DMS53 treated with DMSO at 0.1 percent for 48 hours (cell line): ENCODE data around the gene ALG8.
A peak's percentile ranks its signal among the peaks of the same experiment; 100 is the strongest.
"Not testable (repeated sequence)": the region's sequence is repeated elsewhere in the genome, so short reads cannot be mapped to it uniquely, and the experiment has no call there.

Experiments
- DNase-seq: peaks from one replicate; lab custom pipeline; 2025; ENCODE audit not compliant: unreplicated experiment; lab: John Stamatoyannopoulos, UW

The ALG8 gene

GRCh38 chr11:78072455-78072854, 67.0 kb downstream of the ALG8 start:
- no peak for DNase-seq

DNA sequence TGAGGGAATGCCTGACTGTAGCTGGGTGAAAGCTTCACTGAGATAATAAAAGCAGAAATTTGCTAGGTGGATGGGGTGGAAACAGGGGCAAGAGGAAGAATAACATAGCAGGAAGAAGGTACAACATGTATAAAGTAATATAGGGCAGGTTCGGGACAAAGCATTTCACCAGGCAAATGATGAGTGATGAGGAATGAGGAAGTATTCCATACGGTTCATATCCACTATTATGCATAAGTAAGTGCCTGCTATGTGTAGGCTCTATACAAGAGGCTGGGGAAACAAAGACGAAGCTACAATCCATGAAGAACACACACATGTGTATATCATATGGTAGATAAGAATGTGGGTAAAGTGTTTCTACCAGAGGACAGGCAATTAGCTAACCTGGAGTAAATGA, 67.7 kb downstream of the ALG8 start:
- DNase-seq: no peak

DNA sequence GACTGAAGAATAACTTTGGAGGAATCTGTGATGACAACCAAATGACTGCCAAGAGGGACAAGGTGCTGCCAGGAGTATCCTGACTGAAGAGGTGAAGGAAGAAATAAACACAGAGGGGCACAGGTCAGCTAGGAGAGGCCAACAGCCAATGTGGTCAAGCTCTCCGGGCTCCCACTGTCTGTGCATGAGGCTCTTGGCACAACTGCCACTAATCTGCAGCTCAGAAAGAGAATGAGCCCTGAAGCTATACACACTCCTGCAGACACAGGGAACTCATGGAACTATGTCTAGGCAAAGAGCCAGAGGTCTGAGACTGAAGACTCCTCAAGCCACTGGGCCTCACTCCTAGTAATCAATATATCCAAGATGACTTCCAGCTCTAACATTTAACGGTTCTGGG, 68.8 kb downstream of the ALG8 start:
- no peak for DNase-seq

- DNase-seq: no peak
Measured at GRCh38 chr11:78069465-78069864, 70.0 kb downstream of the ALG8 start.

GRCh38 chr11:78067704-78068103, 71.7 kb downstream of the ALG8 start:
- DNase-seq: no peak

GRCh38 chr11:78066471-78066870, 73.0 kb downstream of the ALG8 start:
- DNase-seq: no peak

DNA sequence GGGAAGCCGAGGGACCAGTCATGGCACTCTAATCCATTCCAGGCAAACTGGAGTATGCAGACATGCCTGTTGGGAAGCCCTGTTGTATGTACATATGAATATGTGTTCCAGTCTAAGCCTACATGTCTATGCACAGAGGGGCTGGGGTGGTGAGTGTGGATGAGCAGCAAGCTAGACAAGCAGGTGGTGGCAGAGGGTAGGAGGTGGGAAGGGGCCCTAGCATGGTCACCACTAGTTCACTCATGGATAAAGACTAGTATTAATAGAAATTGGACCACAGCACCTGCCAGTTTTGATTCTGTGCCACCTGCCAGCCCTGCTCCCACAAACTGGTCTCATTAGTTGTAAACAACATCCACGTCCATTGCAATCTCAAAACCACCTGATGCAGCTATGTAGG, 74.2 kb downstream of the ALG8 start:
- no peak for DNase-seq

- no peak for DNase-seq
Measured at GRCh38 chr11:78063440-78064181, 75.8 kb downstream of the ALG8 start, which contains the start of gene THRSP. Gene THRSP (plus strand): TSS chr11:78063861. CDS start chr11:78063882, 21 bp downstream.

DNA sequence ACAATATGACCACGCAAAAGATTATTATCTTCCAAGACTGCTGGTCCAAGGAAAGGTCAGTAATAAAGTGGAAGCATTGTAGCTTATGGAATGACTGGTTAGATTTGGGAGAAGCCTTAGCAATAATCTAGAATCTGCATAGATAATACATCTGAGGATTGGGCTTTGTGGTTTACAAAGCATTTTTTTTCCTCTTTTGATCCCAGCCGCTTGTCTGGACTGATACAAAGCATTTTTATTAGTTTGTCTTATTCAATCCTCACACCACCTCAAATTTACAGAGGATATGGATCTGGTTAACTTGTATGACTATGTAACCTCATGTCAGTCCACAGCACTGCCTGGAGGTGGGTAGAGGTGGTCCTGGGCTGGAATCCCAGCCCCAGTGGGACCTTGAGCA, 76.8 kb downstream of the ALG8 start:
- no peak for DNase-seq

GRCh38 chr11:78061921-78062311, 77.5 kb downstream of the ALG8 start:
- no peak for DNase-seq

DNA sequence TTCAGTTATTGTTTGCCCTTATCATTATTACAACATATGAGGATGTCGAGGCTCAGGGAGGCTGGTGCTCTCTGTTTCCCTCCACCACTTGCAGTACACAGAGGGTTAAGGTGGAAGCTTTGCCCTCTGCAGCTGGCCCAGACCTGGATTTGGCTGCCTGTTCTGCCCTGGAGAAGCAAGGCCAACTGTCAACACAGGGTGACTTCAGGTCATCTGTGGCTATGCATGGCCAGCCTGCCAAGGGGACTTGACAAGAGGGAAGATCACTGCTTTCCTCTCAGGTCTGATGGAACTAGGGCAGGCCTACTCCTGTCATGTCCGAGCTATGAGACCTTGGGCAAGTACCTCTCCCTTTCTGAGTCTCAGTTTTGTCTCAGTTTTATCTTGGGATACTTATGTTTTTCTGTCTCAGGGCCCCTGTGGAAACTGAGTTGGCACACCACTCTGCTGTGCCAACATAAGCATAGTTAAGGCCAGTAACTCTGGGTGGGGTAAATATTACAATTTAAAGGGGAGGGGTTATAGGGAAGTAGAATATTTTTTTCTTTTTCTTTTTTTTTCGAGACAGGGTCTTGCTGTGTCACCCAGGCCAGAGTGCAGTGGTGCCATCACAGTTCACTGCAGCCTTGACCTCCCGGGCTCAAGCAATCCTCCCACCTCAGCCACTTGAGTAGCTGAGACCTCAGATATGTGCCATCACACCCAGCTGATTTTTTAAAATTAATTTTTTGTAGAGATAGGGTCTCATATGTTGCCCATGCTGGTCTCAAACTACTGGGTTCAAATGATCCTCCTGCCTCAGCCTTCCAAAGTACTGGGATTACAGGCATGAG, 78.1 kb downstream of the ALG8 start:
- DNase-seq: peak; percentile 15

DNA sequence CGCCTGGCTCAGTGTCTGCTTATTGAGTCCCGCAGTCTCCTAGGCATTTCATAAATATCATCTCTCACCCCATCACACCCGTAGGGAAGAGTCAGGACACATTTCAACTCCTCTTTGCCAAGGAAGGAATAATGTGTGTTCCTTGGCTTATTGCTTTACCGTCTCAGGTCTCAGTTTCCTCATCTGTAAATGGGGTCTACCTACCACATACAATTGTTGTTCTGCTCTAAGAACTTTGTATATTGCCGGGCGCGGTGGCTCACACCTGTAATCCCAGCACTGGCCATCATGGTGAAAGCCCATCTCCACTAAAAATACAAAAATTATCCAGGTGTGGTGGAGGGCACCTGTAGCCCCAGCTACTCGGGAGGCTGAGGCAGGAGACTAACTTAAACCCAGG, 78.9 kb downstream of the ALG8 start:
- no peak for DNase-seq

DNA sequence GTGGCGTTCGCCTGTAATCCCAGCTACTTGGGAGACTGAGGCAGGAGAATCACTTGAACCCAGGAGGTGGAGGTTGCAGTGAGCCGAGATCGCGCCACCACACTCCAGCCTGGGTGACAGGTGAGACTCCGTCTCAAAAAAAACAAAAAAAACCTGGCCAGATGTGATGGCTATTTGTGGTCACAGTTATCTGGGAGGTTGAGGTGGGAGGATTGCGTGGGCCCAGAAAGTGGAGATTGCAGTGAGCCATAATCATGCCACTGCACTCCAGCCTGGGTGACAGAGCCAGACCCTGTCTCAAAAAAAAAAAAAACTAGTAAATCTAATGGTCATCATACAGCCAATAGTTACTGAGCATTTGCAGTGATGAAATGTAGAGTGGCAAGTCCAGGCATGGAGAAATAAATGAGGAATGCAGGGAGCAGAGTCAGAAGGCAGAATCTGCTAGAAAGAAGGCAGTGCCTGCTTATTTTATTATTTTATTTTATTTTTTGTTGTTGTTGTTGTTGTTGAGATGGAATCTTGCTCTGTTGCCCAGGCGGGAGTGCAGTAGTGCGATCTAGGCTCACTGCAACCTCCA, 79.6 kb downstream of the ALG8 start:
- not testable (repeated sequence) for DNase-seq

- no peak for DNase-seq
Measured at GRCh38 chr11:78057462-78058055, 81.9 kb downstream of the ALG8 start.

GRCh38 chr11:78056093-78056492, 83.3 kb downstream of the ALG8 start:
- DNase-seq: no peak

DNA sequence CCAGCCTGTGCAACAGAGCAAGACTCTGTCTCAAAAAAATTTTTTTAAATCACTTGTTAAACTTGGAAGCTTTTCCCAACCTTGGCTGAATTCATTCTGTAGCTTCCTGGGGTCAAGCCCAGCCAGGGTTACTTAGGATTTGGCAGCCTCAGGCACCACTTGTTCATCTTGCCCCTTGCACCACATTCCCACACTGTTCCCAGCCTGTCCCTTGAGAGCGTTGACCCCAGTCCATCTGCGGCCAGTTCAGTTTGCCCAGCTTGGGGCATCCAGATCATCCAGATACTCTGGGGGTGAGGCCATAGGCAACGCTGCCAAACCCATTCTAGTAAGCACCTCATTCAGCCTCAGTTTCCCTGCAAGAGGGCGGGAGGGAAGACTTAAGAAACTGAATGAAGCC, 84.5 kb downstream of the ALG8 start:
- no peak for DNase-seq

DNA sequence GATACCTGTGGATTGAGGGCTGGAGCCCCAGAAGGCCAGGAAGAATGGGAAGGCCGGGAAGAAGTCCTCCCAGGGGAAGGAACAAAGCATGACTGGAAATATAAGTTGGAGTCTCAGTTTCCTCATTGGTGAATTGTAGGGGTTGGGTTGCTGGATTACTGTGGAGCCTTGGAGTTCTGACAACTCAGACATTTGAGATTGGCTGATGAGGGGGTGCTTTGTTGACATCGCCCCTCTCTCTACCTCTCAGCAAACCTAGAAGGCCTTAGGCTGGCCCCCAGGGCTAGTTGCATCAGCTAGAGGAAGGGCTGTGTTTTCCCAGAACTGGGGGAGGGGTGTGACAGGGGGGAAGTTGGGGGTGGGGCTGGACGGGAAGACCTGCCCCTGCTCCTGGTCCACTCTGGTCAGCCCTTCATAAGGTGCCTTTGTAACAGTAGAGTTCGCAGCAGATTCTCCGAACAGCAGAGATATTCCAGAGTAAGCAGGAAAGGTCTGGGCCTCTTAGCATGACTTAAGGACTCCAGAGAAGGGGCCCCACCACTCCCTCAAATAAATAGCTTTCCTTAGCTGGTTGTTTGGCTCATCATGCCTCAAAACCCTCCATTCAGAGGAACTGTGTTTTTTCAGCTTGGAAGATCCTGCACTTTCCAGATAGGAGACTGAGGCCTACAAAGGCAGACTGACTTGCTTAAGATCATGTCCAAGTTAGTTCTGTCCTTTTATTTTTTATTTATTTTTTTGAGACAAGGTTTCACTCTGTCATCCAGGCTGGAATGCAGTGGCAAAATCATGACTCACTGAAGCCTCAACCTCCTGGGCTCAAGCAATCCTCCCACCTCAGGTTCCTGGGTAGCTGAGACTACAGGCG, 88.2 kb downstream of the ALG8 start:
- DNase-seq: no peak
